GM18498 (cell line): Measurements from ENCODE around the gene AXDND1.
"Not testable (repeated sequence)": the region's sequence is repeated elsewhere in the genome, so short reads cannot be mapped to it uniquely, and the experiment has no call there.

ENCODE experiments used
- ATAC-seq: cut with Tn5 transposase; IDR thresholded peaks from one replicate; pipeline ENCODE4 v1.9.1; 2021; ENCODE audit warnings: mild to moderate bottlenecking, moderate library complexity; ENCODE audit not compliant: unreplicated experiment

The AXDND1 gene

GRCh38 chr1:179361631-179362030, 4.1 kb upstream of the AXDND1 start:
- ATAC-seq = not testable (repeated sequence)

GRCh38 chr1:179366093-179366800, 476 bp downstream of the AXDND1 start:
- peak; percentile 4 for ATAC-seq

GRCh38 chr1:179369751-179370341, 4.1 kb downstream of the AXDND1 start:
- ATAC-seq = no peak

GRCh38 chr1:179372160-179372559, 6.4 kb downstream of the AXDND1 start:
- ATAC-seq = no peak

- ATAC-seq = no peak
Measured at GRCh38 chr1:179376223-179376622, 10.5 kb downstream of the AXDND1 start.

- no peak for ATAC-seq
Measured at GRCh38 chr1:179380299-179380698, 14.5 kb downstream of the AXDND1 start.

- ATAC-seq = no peak
Measured at GRCh38 chr1:179384027-179384426, 18.3 kb downstream of the AXDND1 start.

- no peak for ATAC-seq
Measured at GRCh38 chr1:179385510-179385909, 19.7 kb downstream of the AXDND1 start.

GRCh38 chr1:179393721-179394120, 27.9 kb downstream of the AXDND1 start:
- ATAC-seq = no peak

- ATAC-seq = not testable (repeated sequence)
Measured at GRCh38 chr1:179399399-179399798, 33.6 kb downstream of the AXDND1 start.

- ATAC-seq = not testable (repeated sequence)
Measured at GRCh38 chr1:179417760-179418159, 52.0 kb downstream of the AXDND1 start.

- ATAC-seq = not testable (repeated sequence)
Measured at GRCh38 chr1:179418706-179419105, 52.9 kb downstream of the AXDND1 start.

GRCh38 chr1:179424610-179425009, 58.8 kb downstream of the AXDND1 start:
- ATAC-seq = no peak

- ATAC-seq = no peak
Measured at GRCh38 chr1:179425186-179425585, 59.4 kb downstream of the AXDND1 start.

GRCh38 chr1:179437171-179437570, 71.4 kb downstream of the AXDND1 start:
- no peak for ATAC-seq

GRCh38 chr1:179439646-179440045, 73.9 kb downstream of the AXDND1 start:
- ATAC-seq = not testable (repeated sequence)

GRCh38 chr1:179440301-179440700, 74.5 kb downstream of the AXDND1 start:
- not testable (repeated sequence) for ATAC-seq

GRCh38 chr1:179440971-179441370, 75.2 kb downstream of the AXDND1 start:
- ATAC-seq = no peak

- no peak for ATAC-seq
Measured at GRCh38 chr1:179441501-179441900, 75.7 kb downstream of the AXDND1 start.

GRCh38 chr1:179442846-179443245, 77.1 kb downstream of the AXDND1 start:
- not testable (repeated sequence) for ATAC-seq

GRCh38 chr1:179445593-179445992, 79.8 kb downstream of the AXDND1 start:
- ATAC-seq = no peak

GRCh38 chr1:179447489-179447888, 81.7 kb downstream of the AXDND1 start:
- ATAC-seq = no peak
